B cell (primary cell): ENCODE results near the gene ZNF516.

Source experiments
- CTCF ChIP-seq: fragments of 200-600 bp; IDR thresholded peaks from one replicate; pipeline ENCODE4 v1.8.0; 2022; ENCODE audit warnings: antibody characterized with exemption, mild to moderate bottlenecking
- EZH2 ChIP-seq: IDR thresholded peaks from 2 replicates; pipeline ENCODE4 v1.6.1; 2012; ENCODE audit warnings: borderline replicate concordance, low read depth, mild to moderate bottlenecking, moderate library complexity, low read length; ENCODE audit not compliant: insufficient read depth, poor library complexity, severe bottlenecking

DNA sequence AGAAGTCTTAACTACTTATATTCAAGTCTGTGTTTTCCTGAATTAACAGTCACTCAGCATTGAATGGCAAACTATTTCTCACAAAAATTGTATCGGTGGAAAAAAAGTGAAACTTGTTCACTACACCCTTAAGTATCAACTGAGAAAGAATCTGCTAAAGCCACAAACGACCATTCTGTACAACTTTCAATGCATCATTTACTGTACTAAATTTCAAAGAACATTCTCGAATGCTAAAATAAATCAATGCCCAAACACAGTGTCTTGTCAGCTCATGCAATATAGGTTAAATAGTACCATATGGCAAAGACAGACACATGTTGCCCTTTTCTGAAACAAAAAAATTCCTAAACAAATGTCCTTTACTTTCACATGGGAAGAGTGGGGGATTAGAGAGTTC, 9.0 kb downstream of the ZNF516 start:
- TF ChIP-seq EZH2 (no peak), CTCF (no peak)
